ENCODE data around the gene MAGEB18.

Gene MAGEB18

GRCh38 chrX:26109142-26109541 is 29.0 kb upstream of the MAGEB18 start:
- ChIA-PET POLR2A (no interaction called here), CTCF (interaction anchor here (0.7 kb wide), 1 partner anchor 13 kb away, joined by 4 read pairs; no protein-coding TSS in a partner anchor)
- H3K36me3 ChIP-seq (ENCODE audit: control insufficient read depth in 2 of 2, insufficient read depth in 1 of 2, low read length in 2 of 2), result no peaks in the 10 kb centered on the region
- no peak overlapping the region for H3K27ac ChIP-seq (ENCODE audit: extremely low read depth, low read depth, low read length)
- H3K4me1 ChIP-seq (ENCODE audit: control insufficient read depth, insufficient read depth, low read length), result no peaks in the 10 kb centered on the region
- no peak overlapping the region for H3K4me3 ChIP-seq (ENCODE audit: low read depth, low read length)
- H3K9me3 ChIP-seq (ENCODE audit: control insufficient read depth, insufficient read depth, low read depth, low read length), result no peaks in the 10 kb centered on the region
- TF ChIP-seq ZNF704 (tag by site-specific recombination; IDR thresholded peaks at IDR 0.05) (no peak), PRDM1 (tag by site-specific recombination; IDR thresholded peaks at IDR 0.05) (no peak), ZBTB49 (tag by site-specific recombination; IDR thresholded peaks at IDR 0.05; ENCODE audit: low read depth) (no peak), ZNF248 (tag by site-specific recombination; IDR thresholded peaks at IDR 0.05) (no peak), ZNF624 (tag by site-specific recombination; IDR thresholded peaks at IDR 0.05) (no peak), ZNF837 (tag by site-specific recombination; IDR thresholded peaks at IDR 0.05) (no peak), REST (tag by site-specific recombination; IDR thresholded peaks at IDR 0.05) (no peak), ZNF768 (tag by site-specific recombination; IDR thresholded peaks at IDR 0.05) (no peak), ZNF664 (tag by site-specific recombination; IDR thresholded peaks at IDR 0.05) (no peak), PRDM2 (tag by site-specific recombination; IDR thresholded peaks at IDR 0.05; ENCODE audit: borderline replicate concordance) (no peak), ZSCAN18 (tag by site-specific recombination; IDR thresholded peaks at IDR 0.05) (no peak), WT1 (tag by site-specific recombination; IDR thresholded peaks at IDR 0.05) (no peak), ZNF449 (tag by site-specific recombination; IDR thresholded peaks at IDR 0.05) (no peak), HOXA7 (CRISPR knock-in tag; IDR thresholded peaks at IDR 0.05; ENCODE audit: borderline replicate concordance) (no peak), ZSCAN5A (tag by site-specific recombination; IDR thresholded peaks at IDR 0.05) (no peak), GLIS1 (tag by site-specific recombination; IDR thresholded peaks at IDR 0.05) (no peak), BCL11A (tag by site-specific recombination; IDR thresholded peaks at IDR 0.05; ENCODE audit: low read depth) (no peak)

Measured in HEK293 (cell line).